H9 (cell line): ENCODE results near the gene BASP1. TPM values are rescaled to one million over a fixed set of nuclear protein-coding genes. Genes with fewer than 3 reads are reported as not detected.
"Not testable (repeated sequence)": the region's sequence is repeated elsewhere in the genome, so short reads cannot be mapped to it uniquely, and the experiment has no call there.

Experiments
- DNase-seq: peaks from one replicate; pipeline ENCODE4 v3.0.0-alpha.2; 2017
- H2AFZ ChIP-seq: one replicate; pipeline ENCODE4 v1.6.1; 2013; ENCODE audit warnings: mild to moderate bottlenecking, low read length, control low read depth, moderate library complexity
- H2AK5ac ChIP-seq: 2 replicates; pipeline ENCODE4 v1.6.1; 2013; ENCODE audit warnings: low read length, control low read depth, mixed read lengths; ENCODE audit not compliant: insufficient read length
- H2BK120ac ChIP-seq: one replicate; pipeline ENCODE4 v1.6.1; 2013; ENCODE audit warnings: low read depth, mild to moderate bottlenecking, low read length, control low read depth, inconsistent platforms; ENCODE audit not compliant: poor library complexity, severe bottlenecking
- H2BK12ac ChIP-seq: 2 replicates; pipeline ENCODE4 v1.6.1; 2013; ENCODE audit warnings: low read length, control low read depth, mixed read lengths, low read depth; ENCODE audit not compliant: insufficient read length
- H2BK15ac ChIP-seq: 2 replicates; pipeline ENCODE4 v1.6.1; 2013; ENCODE audit warnings: low read depth, low read length, control low read depth
- H2BK20ac ChIP-seq: one replicate; pipeline ENCODE4 v1.6.1; 2013; ENCODE audit warnings: low read depth, mild to moderate bottlenecking, low read length, control low read depth, inconsistent platforms; ENCODE audit not compliant: poor library complexity, severe bottlenecking
- H2BK5ac ChIP-seq: 2 replicates; pipeline ENCODE4 v1.6.1; 2013; ENCODE audit warnings: low read length, control low read depth, mixed read lengths; ENCODE audit not compliant: insufficient read length
- H3K14ac ChIP-seq: 2 replicates; pipeline ENCODE4 v1.6.1; 2013; ENCODE audit warnings: low read length, control low read depth; ENCODE audit not compliant: insufficient read depth
- H3K18ac ChIP-seq: 2 replicates; pipeline ENCODE4 v1.6.1; 2013; ENCODE audit warnings: low read depth, mild to moderate bottlenecking, mixed read lengths, low read length, control low read depth; ENCODE audit not compliant: insufficient read length
- H3K23ac ChIP-seq: 2 replicates; pipeline ENCODE4 v1.6.1; 2013; ENCODE audit warnings: low read length, control low read depth, mixed read lengths, low read depth; ENCODE audit not compliant: insufficient read length
- H3K23me2 ChIP-seq: 2 replicates; pipeline ENCODE4 v1.6.1; 2013; ENCODE audit warnings: low read depth, mild to moderate bottlenecking, mixed read lengths, low read length, control low read depth; ENCODE audit not compliant: insufficient read length, poor library complexity, severe bottlenecking
- H3K27ac ChIP-seq: 2 replicates; pipeline ENCODE4 v1.5.1; 2013; ENCODE audit warnings: low read length, control low read depth, mixed read lengths, low read depth; ENCODE audit not compliant: insufficient read length
- H3K27me3 ChIP-seq: 2 replicates; pipeline ENCODE4 v1.6.1; 2013; ENCODE audit warnings: low read length, control low read depth, inconsistent platforms; ENCODE audit not compliant: insufficient read depth
- H3K4ac ChIP-seq: 2 replicates; pipeline ENCODE4 v1.6.1; 2013; ENCODE audit warnings: low read depth, mild to moderate bottlenecking, control low read depth, inconsistent platforms, low read length, moderate library complexity
- H3K4me1 ChIP-seq: 2 replicates; pipeline ENCODE4 v1.6.1; 2013; ENCODE audit warnings: low read length, control low read depth, inconsistent platforms; ENCODE audit not compliant: insufficient read depth
- H3K4me2 ChIP-seq: 2 replicates; pipeline ENCODE4 v1.6.1; 2013; ENCODE audit warnings: low read length, control low read depth, mixed read lengths; ENCODE audit not compliant: insufficient read length, insufficient read depth
- H3K56ac ChIP-seq: 2 replicates; pipeline ENCODE4 v1.6.1; 2013; ENCODE audit warnings: low read depth, mild to moderate bottlenecking, mixed read lengths, low read length, control low read depth; ENCODE audit not compliant: insufficient read length
- H3K79me1 ChIP-seq: 2 replicates; pipeline ENCODE4 v1.6.1; 2013; ENCODE audit warnings: low read depth, mild to moderate bottlenecking, moderate library complexity, low read length, control low read depth, inconsistent platforms; ENCODE audit not compliant: insufficient read depth, poor library complexity, severe bottlenecking
- H3K79me2 ChIP-seq: 2 replicates; pipeline ENCODE4 v1.6.1; 2013; ENCODE audit warnings: low read length, control low read depth, inconsistent platforms; ENCODE audit not compliant: insufficient read depth
- H3K9ac ChIP-seq: 2 replicates; pipeline ENCODE4 v1.6.1; 2013; ENCODE audit warnings: low read length, control low read depth, mixed read lengths; ENCODE audit not compliant: insufficient read length; ENCODE audit errors: extremely low read depth
- H3K9me3 ChIP-seq: one replicate; pipeline ENCODE4 v1.6.1; 2013; ENCODE audit warnings: low read depth, low read length, inconsistent platforms; ENCODE audit not compliant: control insufficient read depth
- H3T11ph ChIP-seq: one replicate; pipeline ENCODE4 v1.6.1; 2013; ENCODE audit warnings: mild to moderate bottlenecking, low read length, control low read depth, inconsistent platforms
- H4K20me1 ChIP-seq: one replicate; pipeline ENCODE4 v1.6.1; 2013; ENCODE audit not compliant: control insufficient read depth, insufficient read length, insufficient read depth
- H4K5ac ChIP-seq: 2 replicates; pipeline ENCODE4 v1.6.1; 2013; ENCODE audit warnings: low read depth, mild to moderate bottlenecking, mixed read lengths, low read length, control low read depth; ENCODE audit not compliant: insufficient read length
- H4K8ac ChIP-seq: replicated peaks from 2 replicates; pipeline ENCODE4 v1.6.1; 2013; ENCODE audit warnings: low read length, control low read depth, mixed read lengths, low read depth; ENCODE audit not compliant: insufficient read length
- H4K91ac ChIP-seq: 2 replicates; pipeline ENCODE4 v1.6.1; 2013; ENCODE audit warnings: low read depth, mild to moderate bottlenecking, moderate library complexity, mixed read lengths, low read length, control low read depth; ENCODE audit not compliant: insufficient read length
- H3K27ac Mint-ChIP-seq, 3 experiments: 2 replicates in 2 of 3; 3 replicates in 1 of 3; pipeline ENCODE4 v1.8.0; 2020 to 2021; ENCODE audit warnings: mixed read lengths in 3 of 3, mild to moderate bottlenecking in 1 of 3, moderate library complexity in 1 of 3
- H3K27me3 Mint-ChIP-seq: 2 replicates; pipeline ENCODE4 v1.8.0; 2021; ENCODE audit warnings: low read depth, mild to moderate bottlenecking, moderate library complexity, mixed read lengths
- H3K36me3 Mint-ChIP-seq, 3 experiments: 2 replicates in 2 of 3; 3 replicates in 1 of 3; pipeline ENCODE4 v1.8.0; 2020 to 2021; ENCODE audit warnings: low read depth in 3 of 3, mixed read lengths in 3 of 3; ENCODE audit not compliant: insufficient read depth in 1 of 3
- H3K4me1 Mint-ChIP-seq, 2 experiments: 2 replicates each; pipeline ENCODE4 v1.8.0; 2020; ENCODE audit warnings: mixed read lengths in 2 of 2
- H3K4me3 Mint-ChIP-seq, 2 experiments: 2 replicates in 1 of 2; 3 replicates in 1 of 2; pipeline ENCODE4 v1.8.0; 2020 to 2021; ENCODE audit warnings: mild to moderate bottlenecking in 2 of 2, mixed read lengths in 2 of 2, moderate library complexity in 1 of 2
- H3K9me3 Mint-ChIP-seq, 2 experiments: 2 replicates in 1 of 2; 3 replicates in 1 of 2; pipeline ENCODE4 v1.8.0; 2020; ENCODE audit warnings: mild to moderate bottlenecking in 2 of 2, mixed read lengths in 2 of 2, moderate library complexity in 1 of 2
- WGBS: extraction: QIAGEN DNeasy Blood & Tissue Kit; methylation state at CpG from one replicate; pipeline ENCODE4 v1.1.7; 2013; ENCODE audit warnings: missing lambda C conversion rate, low lambda C conversion rate, mixed read lengths; ENCODE audit not compliant: insufficient read length; ENCODE audit errors: extremely low coverage; 5-methylcytosine and 5-hydroxymethylcytosine counted together
- total RNA-seq: library from RNA; stranded (reverse); gene quantifications from 2 replicates; pipeline ENCODE4 v1.2.1, GENCODE V29; 2021
- TF ChIP-seq, protein P1 (sequence below): fragments of 200-600 bp; sonication (generic); conservative IDR thresholded peaks from 3 replicates; pipeline ENCODE4 v1.8.0; 2021; ENCODE audit warnings: antibody characterized with exemption, mild to moderate bottlenecking

BASP1 gene
- total RNA-seq, 1 experiment from 2014 or later = 180 TPM

DNA sequence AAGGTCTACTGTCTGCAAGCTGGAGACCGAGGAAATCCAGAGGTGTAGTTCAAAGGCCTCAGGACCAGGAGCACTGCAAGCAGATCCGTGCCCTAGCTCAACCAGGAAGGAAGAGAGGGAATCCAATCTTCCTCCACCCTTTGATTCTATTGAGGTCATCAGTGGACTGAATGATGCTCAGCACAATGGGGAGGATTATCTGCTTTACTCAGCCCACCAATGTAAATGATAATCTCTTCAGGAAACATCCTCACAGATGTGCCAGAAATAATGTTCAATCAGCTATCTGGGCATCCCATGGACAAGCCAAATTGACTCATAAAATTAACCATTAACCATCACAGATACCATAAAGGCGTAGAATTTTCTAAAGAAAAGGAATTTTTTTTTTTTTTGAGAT lies 92.0 kb downstream of the BASP1 start:
- Histone ChIP-seq H3K14ac (no peak overlapping the region), H3K27me3 (no peaks in the 10 kb centered on the region), H2BK120ac (no peak overlapping the region), H3K4me1 (no peaks in the 10 kb centered on the region), H3K9me3 (no peaks in the 10 kb centered on the region), H2BK12ac (no peak overlapping the region), H3K23ac (no peak overlapping the region), H2BK5ac (no peak overlapping the region), H3K18ac (no peak overlapping the region), H2BK20ac (no peak overlapping the region), H3K79me1 (no peaks in the 10 kb centered on the region), H2AK5ac (no peak overlapping the region), H4K5ac (no peak overlapping the region), H4K8ac (no peak overlapping the region), H2BK15ac (no peak overlapping the region), H4K20me1 (no peaks in the 10 kb centered on the region), H4K91ac (no peak overlapping the region), H3K56ac (no peak overlapping the region), H3T11ph (no peak overlapping the region), H3K4ac (no peak overlapping the region), H2AFZ (no peak overlapping the region), H3K27ac (no peak overlapping the region), H3K23me2 (no peaks in the 10 kb centered on the region), H3K4me2 (no peak overlapping the region), H3K9ac (no peak overlapping the region), H3K79me2 (no peaks in the 10 kb centered on the region)
- DNase-seq = no peak
- H3K27ac Mint-ChIP-seq = no peak overlapping the region
- H3K4me1 Mint-ChIP-seq = peaks cover 23 to 25% of the 10 kb centered on the region in 2 experiments
- WGBS = no CpG with 5 or more reads among the region's 3 CpGs
- H3K4me3 Mint-ChIP-seq = no peak overlapping the region
- H3K36me3 Mint-ChIP-seq = peaks cover 0 to 4% (median 0%) of the 10 kb centered on the region in 3 experiments; a peak in 1 of 7 replicates
- TF ChIP-seq, protein P1, sequence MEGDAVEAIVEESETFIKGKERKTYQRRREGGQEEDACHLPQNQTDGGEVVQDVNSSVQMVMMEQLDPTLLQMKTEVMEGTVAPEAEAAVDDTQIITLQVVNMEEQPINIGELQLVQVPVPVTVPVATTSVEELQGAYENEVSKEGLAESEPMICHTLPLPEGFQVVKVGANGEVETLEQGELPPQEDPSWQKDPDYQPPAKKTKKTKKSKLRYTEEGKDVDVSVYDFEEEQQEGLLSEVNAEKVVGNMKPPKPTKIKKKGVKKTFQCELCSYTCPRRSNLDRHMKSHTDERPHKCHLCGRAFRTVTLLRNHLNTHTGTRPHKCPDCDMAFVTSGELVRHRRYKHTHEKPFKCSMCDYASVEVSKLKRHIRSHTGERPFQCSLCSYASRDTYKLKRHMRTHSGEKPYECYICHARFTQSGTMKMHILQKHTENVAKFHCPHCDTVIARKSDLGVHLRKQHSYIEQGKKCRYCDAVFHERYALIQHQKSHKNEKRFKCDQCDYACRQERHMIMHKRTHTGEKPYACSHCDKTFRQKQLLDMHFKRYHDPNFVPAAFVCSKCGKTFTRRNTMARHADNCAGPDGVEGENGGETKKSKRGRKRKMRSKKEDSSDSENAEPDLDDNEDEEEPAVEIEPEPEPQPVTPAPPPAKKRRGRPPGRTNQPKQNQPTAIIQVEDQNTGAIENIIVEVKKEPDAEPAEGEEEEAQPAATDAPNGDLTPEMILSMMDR = no peak
- H3K9me3 Mint-ChIP-seq = no peaks in the 10 kb centered on the region; a peak in 3 of 5 replicates
- no peaks in the 10 kb centered on the region for H3K27me3 Mint-ChIP-seq

DNA sequence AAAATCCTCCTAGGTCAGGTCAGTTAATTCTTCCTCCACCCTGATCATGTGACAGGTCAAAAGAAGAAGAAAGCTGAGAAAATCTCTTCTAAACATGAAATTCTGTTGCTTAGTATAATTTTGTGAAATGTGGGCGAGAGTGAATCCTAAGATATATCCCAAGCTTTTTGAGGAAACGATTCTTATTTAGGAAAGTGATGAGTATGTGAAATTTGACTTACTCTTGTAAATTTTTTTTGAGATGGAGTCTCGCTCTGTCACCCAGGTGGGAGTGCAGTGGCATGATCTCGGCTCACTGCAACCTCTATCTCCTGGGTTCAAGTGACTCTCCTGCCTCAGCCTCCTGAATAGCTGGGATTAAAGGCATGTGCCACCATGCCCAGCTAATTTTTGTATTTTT lies 93.1 kb downstream of the BASP1 start:
- not testable (repeated sequence) for H3K36me3 Mint-ChIP-seq, H3K27me3 Mint-ChIP-seq, H3K4me1 ChIP-seq, H3K9me3 Mint-ChIP-seq, H3K9me3 ChIP-seq, H3K18ac ChIP-seq, H3K27me3 ChIP-seq, H3K27ac Mint-ChIP-seq, H2AK5ac ChIP-seq, DNase-seq, H3K27ac ChIP-seq, H3T11ph ChIP-seq, H3K4me2 ChIP-seq, H2BK20ac ChIP-seq, H3K4ac ChIP-seq, H4K20me1 ChIP-seq, H3K23ac ChIP-seq, H3K79me1 ChIP-seq, H4K91ac ChIP-seq, H4K8ac ChIP-seq, H2BK12ac ChIP-seq, H3K14ac ChIP-seq, H2BK120ac ChIP-seq, H3K23me2 ChIP-seq, H3K4me3 Mint-ChIP-seq, H3K9ac ChIP-seq, H3K79me2 ChIP-seq, H2BK15ac ChIP-seq, H3K56ac ChIP-seq, H2BK5ac ChIP-seq, H2AFZ ChIP-seq, H4K5ac ChIP-seq
- WGBS = no CpG with 5 or more reads among the region's 4 CpGs
- peaks cover 32% of the 10 kb centered on the region in 2 experiments for H3K4me1 Mint-ChIP-seq
